ENCODE results near the gene CACNA1D. TPM values are rescaled to one million over a fixed set of nuclear protein-coding genes. Genes with fewer than 3 reads are reported as not detected.

CACNA1D gene
- total and polyA plus RNA-seq, 9 of the 15 experiments (the other 6 are each of a cell fraction or from before 2014, with no cell fraction given) = 0.29 TPM; not detected in 8

DNA sequence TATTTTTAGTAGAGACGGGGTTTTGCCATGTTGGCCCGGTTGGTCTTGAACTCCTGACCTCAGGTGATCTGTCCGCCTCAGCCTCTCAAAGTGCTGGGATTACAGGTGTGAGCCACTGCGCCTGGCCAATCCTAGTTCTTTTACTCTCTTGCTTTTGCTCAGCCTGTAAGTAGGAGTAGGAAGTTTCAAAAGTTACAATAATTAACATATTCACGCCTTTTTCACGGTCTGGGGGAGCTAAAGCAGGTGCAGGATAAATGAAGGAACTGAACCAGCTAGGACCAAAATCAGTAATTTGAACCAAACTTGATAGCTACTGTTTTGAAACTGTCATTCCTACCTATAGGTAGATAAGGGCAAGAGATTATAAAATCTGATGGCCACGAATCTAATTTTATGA, 98.5 kb downstream of the CACNA1D start (continued):
- no peak for TF ChIP-seq RBM15 (IDR thresholded peaks at IDR 0.05; ENCODE audit: insufficient read depth, low read length)
- TF ChIP-seq, protein P1, sequence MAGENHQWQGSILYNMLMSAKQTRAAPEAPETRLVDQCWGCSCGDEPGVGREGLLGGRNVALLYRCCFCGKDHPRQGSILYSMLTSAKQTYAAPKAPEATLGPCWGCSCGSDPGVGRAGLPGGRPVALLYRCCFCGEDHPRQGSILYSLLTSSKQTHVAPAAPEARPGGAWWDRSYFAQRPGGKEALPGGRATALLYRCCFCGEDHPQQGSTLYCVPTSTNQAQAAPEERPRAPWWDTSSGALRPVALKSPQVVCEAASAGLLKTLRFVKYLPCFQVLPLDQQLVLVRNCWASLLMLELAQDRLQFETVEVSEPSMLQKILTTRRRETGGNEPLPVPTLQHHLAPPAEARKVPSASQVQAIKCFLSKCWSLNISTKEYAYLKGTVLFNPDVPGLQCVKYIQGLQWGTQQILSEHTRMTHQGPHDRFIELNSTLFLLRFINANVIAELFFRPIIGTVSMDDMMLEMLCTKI (IDR thresholded peaks at IDR 0.05; ENCODE audit: partially characterized antibody) = no peak

DNA sequence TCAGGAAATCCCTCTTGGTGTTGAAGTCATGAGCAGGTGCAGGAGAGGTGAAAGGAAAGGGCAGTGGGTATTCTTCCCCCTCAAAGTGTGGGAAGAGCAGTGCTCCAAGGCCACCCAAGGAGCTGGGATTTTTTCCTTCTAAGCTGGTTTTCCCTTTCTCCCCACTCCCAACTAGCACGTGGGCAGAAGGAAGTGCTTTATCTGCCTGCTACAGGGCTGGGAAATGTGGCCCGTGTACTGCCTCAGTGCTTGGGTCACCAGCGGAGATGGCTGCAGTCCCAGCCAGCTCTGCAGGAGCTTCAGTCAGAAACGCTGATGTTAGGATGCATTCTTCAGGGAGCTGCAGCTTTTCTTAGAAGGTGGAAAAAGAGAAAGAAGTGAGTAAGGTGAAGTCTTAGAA, 99.2 kb downstream of the CACNA1D start:
- Histone ChIP-seq H3K9me1 (ENCODE audit: control insufficient read depth, insufficient read depth, low read length) (no peaks in the 10 kb centered on the region), H3K4me3 (no peak overlapping the region), H3K4me2 (ENCODE audit: insufficient read depth, low read length) (no peak overlapping the region), H2AFZ (ENCODE audit: low read depth, low read length) (no peak overlapping the region), H3K27me3 (ENCODE audit: control insufficient read depth in 2 of 2, insufficient read depth in 2 of 2, low read length in 2 of 2) (peaks cover 0 to 19% of the 10 kb centered on the region in 2 experiments; a peak in 4 of 5 replicates), H3K27ac (ENCODE audit: extremely low read depth, low read depth, low read length) (no peak overlapping the region), H4K20me1 (replicated peaks; ENCODE audit: control insufficient read depth, insufficient read depth, low read length) (no peaks in the 10 kb centered on the region), H3K4me1 (replicated peaks in 1 of 2; ENCODE audit: control insufficient read depth in 2 of 2, insufficient read depth in 2 of 2, low read length in 2 of 2) (no peaks in the 10 kb centered on the region), H3K9ac (ENCODE audit: insufficient read depth in 1 of 2, low read depth in 2 of 2, low read length in 2 of 2) (no peak overlapping the region), H3K36me3 (ENCODE audit: control insufficient read depth, insufficient read depth, low read length) (no peaks in the 10 kb centered on the region), H3K79me2 (ENCODE audit: control insufficient read depth, insufficient read depth, low read length) (no peaks in the 10 kb centered on the region), H3K9me3 (replicated peaks; ENCODE audit: control insufficient read depth, insufficient read depth, low read depth, low read length) (no peaks in the 10 kb centered on the region)
- 0% methylated on average over 4 of the region's 4 CpGs for WGBS (ENCODE audit: insufficient coverage, low coverage, missing lambda C conversion rate)
- no peak for FAIRE-seq
- in situ Hi-C loops (cut with MboI) = no loop called here
- DNase-seq (ENCODE audit: extremely low read depth in 1 of 4, low spot score in 3 of 4) = no peak
- POLR2A ChIA-PET = no interaction called here
- CTCF ChIA-PET (ENCODE audit: low intra/inter-chr PET ratio) = no interaction called here
- intact Hi-C loops (cut with micrococcal nuclease) = no loop called here
- no peak for ATAC-seq
- BruUV-seq (replicated peaks) = no TSS peak
- TF ChIP-seq NEUROD1 (IDR thresholded peaks at IDR 0.05; ENCODE audit: borderline replicate concordance, low read depth, low read length, partially characterized antibody) (no peak), SMARCE1 (IDR thresholded peaks at IDR 0.05) (no peak), YBX1 (IDR thresholded peaks at IDR 0.05) (no peak), HDAC2 (IDR thresholded peaks at IDR 0.05) (no peak), SIN3A (IDR thresholded peaks at IDR 0.05; ENCODE audit: borderline replicate concordance in 2 of 2, control insufficient read depth in 1 of 2, low read depth in 2 of 2, low read length in 2 of 2) (no peak), ZNF668 (CRISPR knock-in tag; IDR thresholded peaks at IDR 0.05) (no peak), RBM17 (IDR thresholded peaks at IDR 0.05; ENCODE audit: borderline replicate concordance, low read depth, low read length) (no peak), TEAD1 (CRISPR knock-in tag; IDR thresholded peaks at IDR 0.05) (no peak), BRD9 (IDR thresholded peaks at IDR 0.05; ENCODE audit: low read depth, partially characterized antibody) (no peak), POLR3G (IDR thresholded peaks at IDR 0.05; ENCODE audit: extremely low read depth, insufficient read length, insufficient replicate concordance) (no peak), NFIC (IDR thresholded peaks at IDR 0.05) (no peak)
- TF ChIP-seq, protein P2, sequence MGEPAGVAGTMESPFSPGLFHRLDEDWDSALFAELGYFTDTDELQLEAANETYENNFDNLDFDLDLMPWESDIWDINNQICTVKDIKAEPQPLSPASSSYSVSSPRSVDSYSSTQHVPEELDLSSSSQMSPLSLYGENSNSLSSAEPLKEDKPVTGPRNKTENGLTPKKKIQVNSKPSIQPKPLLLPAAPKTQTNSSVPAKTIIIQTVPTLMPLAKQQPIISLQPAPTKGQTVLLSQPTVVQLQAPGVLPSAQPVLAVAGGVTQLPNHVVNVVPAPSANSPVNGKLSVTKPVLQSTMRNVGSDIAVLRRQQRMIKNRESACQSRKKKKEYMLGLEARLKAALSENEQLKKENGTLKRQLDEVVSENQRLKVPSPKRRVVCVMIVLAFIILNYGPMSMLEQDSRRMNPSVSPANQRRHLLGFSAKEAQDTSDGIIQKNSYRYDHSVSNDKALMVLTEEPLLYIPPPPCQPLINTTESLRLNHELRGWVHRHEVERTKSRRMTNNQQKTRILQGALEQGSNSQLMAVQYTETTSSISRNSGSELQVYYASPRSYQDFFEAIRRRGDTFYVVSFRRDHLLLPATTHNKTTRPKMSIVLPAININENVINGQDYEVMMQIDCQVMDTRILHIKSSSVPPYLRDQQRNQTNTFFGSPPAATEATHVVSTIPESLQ (CRISPR knock-in tag; IDR thresholded peaks at IDR 0.05) = no peak
- TF ChIP-seq, protein P3, sequence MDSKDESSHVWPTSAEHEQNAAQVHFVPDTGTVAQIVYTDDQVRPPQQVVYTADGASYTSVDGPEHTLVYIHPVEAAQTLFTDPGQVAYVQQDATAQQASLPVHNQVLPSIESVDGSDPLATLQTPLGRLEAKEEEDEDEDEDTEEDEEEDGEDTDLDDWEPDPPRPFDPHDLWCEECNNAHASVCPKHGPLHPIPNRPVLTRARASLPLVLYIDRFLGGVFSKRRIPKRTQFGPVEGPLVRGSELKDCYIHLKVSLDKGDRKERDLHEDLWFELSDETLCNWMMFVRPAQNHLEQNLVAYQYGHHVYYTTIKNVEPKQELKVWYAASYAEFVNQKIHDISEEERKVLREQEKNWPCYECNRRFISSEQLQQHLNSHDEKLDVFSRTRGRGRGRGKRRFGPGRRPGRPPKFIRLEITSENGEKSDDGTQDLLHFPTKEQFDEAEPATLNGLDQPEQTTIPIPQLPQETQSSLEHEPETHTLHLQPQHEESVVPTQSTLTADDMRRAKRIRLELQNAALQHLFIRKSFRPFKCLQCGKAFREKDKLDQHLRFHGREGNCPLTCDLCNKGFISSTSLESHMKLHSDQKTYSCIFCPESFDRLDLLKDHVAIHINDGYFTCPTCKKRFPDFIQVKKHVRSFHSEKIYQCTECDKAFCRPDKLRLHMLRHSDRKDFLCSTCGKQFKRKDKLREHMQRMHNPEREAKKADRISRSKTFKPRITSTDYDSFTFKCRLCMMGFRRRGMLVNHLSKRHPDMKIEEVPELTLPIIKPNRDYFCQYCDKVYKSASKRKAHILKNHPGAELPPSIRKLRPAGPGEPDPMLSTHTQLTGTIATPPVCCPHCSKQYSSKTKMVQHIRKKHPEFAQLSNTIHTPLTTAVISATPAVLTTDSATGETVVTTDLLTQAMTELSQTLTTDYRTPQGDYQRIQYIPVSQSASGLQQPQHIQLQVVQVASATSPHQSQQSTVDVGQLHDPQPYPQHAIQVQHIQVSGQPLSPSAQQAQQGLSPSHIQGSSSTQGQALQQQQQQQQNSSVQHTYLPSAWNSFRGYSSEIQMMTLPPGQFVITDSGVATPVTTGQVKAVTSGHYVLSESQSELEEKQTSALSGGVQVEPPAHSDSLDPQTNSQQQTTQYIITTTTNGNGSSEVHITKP (IDR thresholded peaks at IDR 0.05; ENCODE audit: partially characterized antibody) = no peak

All from K562 (cell line).